ENCODE results near the gene CTDSPL2. TPM values are rescaled to one million over a fixed set of nuclear protein-coding genes. Genes with fewer than 3 reads are reported as not detected.

The CTDSPL2 gene
- total and polyA plus RNA-seq, 2 donors (not counting 1 experiment from before 2014, with no cell fraction given) = 38.0 to 65.7 TPM

DNA sequence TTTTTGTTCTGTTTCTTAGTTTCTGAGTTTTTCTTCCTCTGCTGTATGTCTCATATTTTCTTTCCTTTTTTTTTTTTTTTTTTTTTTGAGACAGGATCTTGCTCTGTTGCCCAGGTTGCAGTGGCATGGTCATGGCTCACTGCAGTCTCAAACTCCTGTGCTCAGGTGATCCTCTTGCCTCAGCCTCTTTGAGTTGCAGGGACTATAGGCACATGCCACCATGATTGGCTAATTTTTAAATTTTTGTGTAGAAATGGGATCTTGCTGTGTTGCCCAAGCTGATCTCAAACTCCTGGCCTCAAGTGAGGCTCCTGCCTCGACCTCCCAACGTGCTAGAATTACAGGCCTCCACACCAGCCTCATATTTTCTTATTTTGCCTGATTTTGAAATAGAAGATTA lies 51.9 kb downstream of the CTDSPL2 start:
- Histone ChIP-seq H3K4me2 (ENCODE audit: extremely low read depth, insufficient read depth, low read length) (no peak overlapping the region), H3K4me3 (replicated peaks in 1 of 4; ENCODE audit: control extremely low read depth in 1 of 4, insufficient read depth in 1 of 4, low read depth in 3 of 4, low read length in 4 of 4) (no peak overlapping the region), H3K9ac (ENCODE audit: insufficient read depth, low read length) (no peak overlapping the region), H3K4me1 (ENCODE audit: control insufficient read depth, extremely low read depth, insufficient read depth, low read length) (no peaks in the 10 kb centered on the region), H3K27me3 (ENCODE audit: control insufficient read depth, insufficient read depth, low read length) (no peaks in the 10 kb centered on the region), H2AFZ (ENCODE audit: low read length) (no peak overlapping the region), H3K27ac (ENCODE audit: insufficient read depth, low read length) (no peak overlapping the region), H3K36me3 (ENCODE audit: control insufficient read depth, insufficient read depth, low read length) (no peaks in the 10 kb centered on the region), H3K79me2 (ENCODE audit: control insufficient read depth, insufficient read depth, low read length) (peaks cover 18% of the 10 kb centered on the region), H3K9me3 (ENCODE audit: control insufficient read depth, insufficient read depth, low read depth, low read length) (no peaks in the 10 kb centered on the region), H4K20me1 (ENCODE audit: control insufficient read depth, extremely low read depth, insufficient read depth, low read length) (no peaks in the 10 kb centered on the region)
- TF ChIP-seq, protein P1, sequence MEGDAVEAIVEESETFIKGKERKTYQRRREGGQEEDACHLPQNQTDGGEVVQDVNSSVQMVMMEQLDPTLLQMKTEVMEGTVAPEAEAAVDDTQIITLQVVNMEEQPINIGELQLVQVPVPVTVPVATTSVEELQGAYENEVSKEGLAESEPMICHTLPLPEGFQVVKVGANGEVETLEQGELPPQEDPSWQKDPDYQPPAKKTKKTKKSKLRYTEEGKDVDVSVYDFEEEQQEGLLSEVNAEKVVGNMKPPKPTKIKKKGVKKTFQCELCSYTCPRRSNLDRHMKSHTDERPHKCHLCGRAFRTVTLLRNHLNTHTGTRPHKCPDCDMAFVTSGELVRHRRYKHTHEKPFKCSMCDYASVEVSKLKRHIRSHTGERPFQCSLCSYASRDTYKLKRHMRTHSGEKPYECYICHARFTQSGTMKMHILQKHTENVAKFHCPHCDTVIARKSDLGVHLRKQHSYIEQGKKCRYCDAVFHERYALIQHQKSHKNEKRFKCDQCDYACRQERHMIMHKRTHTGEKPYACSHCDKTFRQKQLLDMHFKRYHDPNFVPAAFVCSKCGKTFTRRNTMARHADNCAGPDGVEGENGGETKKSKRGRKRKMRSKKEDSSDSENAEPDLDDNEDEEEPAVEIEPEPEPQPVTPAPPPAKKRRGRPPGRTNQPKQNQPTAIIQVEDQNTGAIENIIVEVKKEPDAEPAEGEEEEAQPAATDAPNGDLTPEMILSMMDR (conservative IDR thresholded peaks at IDR 0.05 in 1 of 2, IDR thresholded peaks at IDR 0.05 in 1 of 2; ENCODE audit: low read depth in 1 of 2, low read length in 2 of 2) = no peak
- no peak for TF ChIP-seq EZH2 (IDR thresholded peaks at IDR 0.05; ENCODE audit: low read length, missing control alignments)
- no peak for DNase-seq (ENCODE audit: low read depth in 2 of 2)

DNA sequence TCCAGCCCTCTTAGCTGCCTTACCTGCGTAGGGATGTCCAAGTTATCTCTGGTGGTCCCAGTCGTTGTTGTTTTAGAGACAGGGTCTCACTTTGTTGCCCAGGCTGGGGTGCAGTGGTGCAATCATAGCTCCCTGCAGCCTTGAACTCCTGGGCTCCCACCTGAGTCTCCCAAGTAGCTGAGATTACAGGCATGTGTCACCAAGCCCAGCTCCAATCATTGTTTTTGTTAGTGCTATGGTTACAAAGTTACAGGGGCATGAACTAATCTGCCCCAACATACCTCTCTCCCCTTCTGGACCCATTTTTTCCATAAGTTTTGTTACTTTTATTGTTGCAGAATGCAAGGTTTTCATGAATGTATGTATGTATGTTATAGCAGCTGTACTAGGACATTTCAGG lies 54.7 kb downstream of the CTDSPL2 start:
- no peak for DNase-seq (ENCODE audit: low read depth in 2 of 2)
- Histone ChIP-seq H3K9me3 (ENCODE audit: control insufficient read depth, insufficient read depth, low read depth, low read length) (no peaks in the 10 kb centered on the region), H4K20me1 (ENCODE audit: control insufficient read depth, extremely low read depth, insufficient read depth, low read length) (no peaks in the 10 kb centered on the region), H2AFZ (ENCODE audit: low read length) (no peak overlapping the region), H3K27ac (ENCODE audit: insufficient read depth, low read length) (no peak overlapping the region), H3K27me3 (ENCODE audit: control insufficient read depth, insufficient read depth, low read length) (no peaks in the 10 kb centered on the region), H3K9ac (ENCODE audit: insufficient read depth, low read length) (no peak overlapping the region), H3K79me2 (ENCODE audit: control insufficient read depth, insufficient read depth, low read length) (peaks cover 14% of the 10 kb centered on the region), H3K4me2 (ENCODE audit: extremely low read depth, insufficient read depth, low read length) (no peak overlapping the region), H3K4me1 (ENCODE audit: control insufficient read depth, extremely low read depth, insufficient read depth, low read length) (no peaks in the 10 kb centered on the region), H3K4me3 (replicated peaks in 1 of 4; ENCODE audit: control extremely low read depth in 1 of 4, insufficient read depth in 1 of 4, low read depth in 3 of 4, low read length in 4 of 4) (no peak overlapping the region), H3K36me3 (ENCODE audit: control insufficient read depth, insufficient read depth, low read length) (no peaks in the 10 kb centered on the region)
- TF ChIP-seq, protein P1 (conservative IDR thresholded peaks at IDR 0.05 in 1 of 2, IDR thresholded peaks at IDR 0.05 in 1 of 2; ENCODE audit: low read depth in 1 of 2, low read length in 2 of 2) = no peak
- TF ChIP-seq EZH2 (IDR thresholded peaks at IDR 0.05; ENCODE audit: low read length, missing control alignments) = no peak

DNA sequence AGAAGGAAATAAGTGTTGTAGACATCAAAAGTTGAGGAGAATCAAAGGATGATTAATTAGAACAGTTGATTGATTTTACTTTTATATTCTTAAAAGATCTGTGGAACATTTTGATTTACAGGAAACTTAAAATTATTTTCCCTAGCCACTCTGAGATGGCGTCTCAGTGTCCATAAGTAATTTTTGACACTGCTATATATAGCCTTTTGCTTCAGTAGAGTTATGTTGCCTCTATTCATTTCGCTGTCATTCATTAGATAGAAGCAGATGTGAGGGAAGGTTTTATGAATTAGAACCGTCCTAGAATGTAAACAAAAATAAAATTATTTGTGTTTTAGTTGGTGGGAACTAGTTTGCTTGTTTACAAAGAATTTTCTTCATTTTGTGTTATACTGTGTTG lies 58.5 kb downstream of the CTDSPL2 start:
- peaks cover 7% of the 10 kb centered on the region for H3K4me1 ChIP-seq (ENCODE audit: control insufficient read depth, extremely low read depth, insufficient read depth, low read length)
- H3K4me3 ChIP-seq (replicated peaks in 1 of 4; ENCODE audit: control extremely low read depth in 1 of 4, insufficient read depth in 1 of 4, low read depth in 3 of 4, low read length in 4 of 4) = no peak overlapping the region
- TF ChIP-seq EZH2 (IDR thresholded peaks at IDR 0.05; ENCODE audit: low read length, missing control alignments) = no peak
- TF ChIP-seq, protein P1 (conservative IDR thresholded peaks at IDR 0.05 in 1 of 2, IDR thresholded peaks at IDR 0.05 in 1 of 2; ENCODE audit: low read depth in 1 of 2, low read length in 2 of 2) = no peak
- no peak overlapping the region for H3K9ac ChIP-seq (ENCODE audit: insufficient read depth, low read length)
- H3K36me3 ChIP-seq (ENCODE audit: control insufficient read depth, insufficient read depth, low read length) = peaks cover 4% of the 10 kb centered on the region
- H3K27me3 ChIP-seq (ENCODE audit: control insufficient read depth, insufficient read depth, low read length) = no peaks in the 10 kb centered on the region
- DNase-seq (ENCODE audit: low read depth in 2 of 2) = no peak
- no peak overlapping the region for H2AFZ ChIP-seq (ENCODE audit: low read length)
- peaks cover 5% of the 10 kb centered on the region for H3K79me2 ChIP-seq (ENCODE audit: control insufficient read depth, insufficient read depth, low read length)
- H3K4me2 ChIP-seq (ENCODE audit: extremely low read depth, insufficient read depth, low read length) = no peak overlapping the region
- H4K20me1 ChIP-seq (ENCODE audit: control insufficient read depth, extremely low read depth, insufficient read depth, low read length) = no peaks in the 10 kb centered on the region
- no peak overlapping the region for H3K27ac ChIP-seq (ENCODE audit: insufficient read depth, low read length)
- no peaks in the 10 kb centered on the region for H3K9me3 ChIP-seq (ENCODE audit: control insufficient read depth, insufficient read depth, low read depth, low read length)
